ENCODE measurements around the gene KCNG4.

Gene KCNG4

DNA sequence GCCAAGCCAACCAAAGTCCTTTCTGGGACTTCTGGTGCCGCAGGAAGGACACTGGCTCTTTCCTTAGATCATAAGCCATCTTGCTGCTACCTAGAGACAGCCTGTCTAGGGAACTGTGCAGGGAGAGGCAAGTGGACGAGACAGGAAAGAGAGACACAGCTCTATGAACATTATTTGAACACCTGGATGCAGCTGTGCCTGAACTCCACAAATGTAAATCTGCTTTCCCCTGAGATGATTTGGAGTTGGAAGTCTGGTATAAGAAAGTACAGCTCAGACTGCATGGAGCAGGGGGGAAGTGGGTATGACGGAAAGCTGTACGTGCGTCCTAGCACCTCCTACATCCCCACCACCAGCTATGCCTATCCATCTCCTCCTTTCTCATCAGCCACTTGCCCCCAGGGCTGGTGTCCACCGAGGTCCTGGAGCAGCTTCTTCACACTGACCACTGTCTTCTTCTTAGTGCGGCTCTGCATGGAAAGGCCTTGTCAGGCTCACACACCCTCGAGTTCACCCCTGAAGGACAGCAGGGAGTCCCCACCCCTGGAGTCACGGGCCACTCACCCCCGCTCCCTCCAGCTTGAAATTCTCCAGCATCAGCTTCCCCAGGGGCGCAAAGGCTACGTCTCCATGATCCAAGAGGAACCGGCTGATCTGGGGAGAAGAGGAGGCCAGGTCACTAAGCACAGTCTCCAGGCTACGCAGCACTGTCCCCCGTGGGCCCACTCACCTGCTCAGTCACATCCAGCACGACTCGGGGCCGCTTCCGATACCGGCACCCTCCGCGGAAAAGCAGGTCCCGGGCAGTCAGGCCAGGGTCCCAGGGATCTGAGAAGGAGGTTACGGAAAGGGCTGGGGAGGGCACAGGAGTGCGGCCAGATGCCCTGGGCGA lies 56.9 kb downstream of the KCNG4 start:
- no peak for DNase-seq (ENCODE audit: low spot score)

DNA sequence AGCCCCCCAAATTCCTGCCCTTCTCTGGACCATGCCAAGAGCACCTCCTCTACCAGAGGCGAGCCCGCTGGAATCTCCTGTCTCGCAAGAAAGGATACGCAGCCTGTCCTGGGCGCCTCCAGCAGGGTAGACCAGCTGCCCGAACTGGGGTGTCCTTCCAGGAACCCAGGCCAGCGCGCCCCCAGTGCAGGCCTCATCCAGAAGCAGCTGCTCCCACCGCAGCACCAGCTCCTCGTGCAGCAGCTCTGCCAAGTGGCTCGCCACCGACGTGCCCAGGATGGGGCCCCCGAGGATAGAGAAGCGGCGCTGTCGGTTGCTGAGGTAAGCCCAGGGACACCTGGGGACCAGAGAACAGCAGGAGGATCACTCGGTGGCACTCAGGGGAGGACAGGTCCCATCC lies 57.7 kb downstream of the KCNG4 start:
- no peak for DNase-seq (ENCODE audit: low spot score)

GRCh38 chr16:84181144-84181915 lies 58.5 kb downstream of the KCNG4 start:
- DNase-seq (ENCODE audit: low spot score) = no peak

DNA sequence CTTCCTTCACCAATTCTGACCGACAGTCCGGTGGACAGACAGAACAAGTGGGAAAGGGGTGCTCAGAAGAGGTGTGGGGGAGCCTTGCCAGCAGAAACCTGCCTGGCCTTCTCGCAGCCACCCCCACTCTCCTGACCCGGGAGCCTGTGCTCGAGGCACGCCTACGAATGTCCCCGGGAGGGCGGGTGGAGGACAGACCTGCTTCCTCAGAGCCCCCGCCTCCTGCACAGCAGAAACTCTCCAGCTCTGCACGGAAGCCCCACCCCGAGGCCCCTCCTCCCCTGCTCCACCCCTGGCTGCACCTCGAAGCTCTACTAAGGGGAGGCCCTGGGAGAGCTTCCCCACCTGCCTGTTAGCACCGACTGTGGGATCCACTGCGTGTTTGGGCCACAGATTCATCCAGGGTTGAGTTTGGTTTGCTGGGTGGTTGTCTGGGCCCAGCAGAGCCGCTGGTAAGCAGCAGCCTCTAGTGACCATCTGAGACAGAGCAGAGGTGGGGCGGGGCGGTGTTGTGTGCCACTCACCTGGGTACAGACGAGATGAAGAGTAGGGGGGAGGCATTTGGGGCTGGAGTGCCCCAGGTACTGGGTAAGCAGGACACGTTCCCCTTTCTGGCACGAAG lies 59.2 kb downstream of the KCNG4 start:
- no peak for DNase-seq (ENCODE audit: low spot score)

GRCh38 chr16:84179612-84180320 lies 60.0 kb downstream of the KCNG4 start:
- no peak for DNase-seq (ENCODE audit: low spot score)

DNA sequence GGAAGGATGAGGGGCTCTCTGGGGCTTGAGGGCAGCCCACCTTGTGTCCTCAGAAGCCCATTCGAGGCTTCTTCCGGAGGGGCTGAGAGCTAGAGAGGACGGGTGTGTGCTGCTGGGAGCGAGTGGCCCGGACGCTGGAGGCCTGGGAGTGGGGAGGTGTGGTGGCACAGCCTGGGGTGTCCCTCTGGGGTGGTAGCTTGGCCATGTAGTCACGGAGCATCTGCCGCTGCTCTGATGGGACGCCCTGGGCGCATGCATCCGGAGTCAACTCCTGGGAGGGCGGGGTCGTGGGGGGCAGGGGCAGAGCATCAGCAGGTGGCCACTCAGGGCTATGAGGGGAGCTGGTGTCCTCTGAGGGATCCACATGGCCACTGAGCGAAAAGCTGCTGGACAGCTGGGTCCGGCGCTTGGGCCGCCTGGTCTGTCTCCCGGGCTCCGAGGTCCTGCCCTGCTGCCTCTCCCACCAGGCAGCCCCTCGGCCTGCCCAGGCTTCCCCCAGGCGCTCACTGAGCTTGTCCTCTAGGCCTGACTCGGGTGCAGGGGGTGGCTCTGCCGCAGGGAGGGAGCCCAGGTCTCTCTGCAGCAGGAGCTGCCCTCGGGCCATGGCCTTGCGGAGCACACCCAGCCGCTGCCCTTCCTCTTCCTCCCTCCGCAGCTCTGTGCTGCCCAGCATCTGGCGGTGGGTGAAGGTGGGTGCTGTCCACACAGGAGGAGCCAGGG lies 60.8 kb downstream of the KCNG4 start:
- no peak for DNase-seq (ENCODE audit: low spot score)

DNA sequence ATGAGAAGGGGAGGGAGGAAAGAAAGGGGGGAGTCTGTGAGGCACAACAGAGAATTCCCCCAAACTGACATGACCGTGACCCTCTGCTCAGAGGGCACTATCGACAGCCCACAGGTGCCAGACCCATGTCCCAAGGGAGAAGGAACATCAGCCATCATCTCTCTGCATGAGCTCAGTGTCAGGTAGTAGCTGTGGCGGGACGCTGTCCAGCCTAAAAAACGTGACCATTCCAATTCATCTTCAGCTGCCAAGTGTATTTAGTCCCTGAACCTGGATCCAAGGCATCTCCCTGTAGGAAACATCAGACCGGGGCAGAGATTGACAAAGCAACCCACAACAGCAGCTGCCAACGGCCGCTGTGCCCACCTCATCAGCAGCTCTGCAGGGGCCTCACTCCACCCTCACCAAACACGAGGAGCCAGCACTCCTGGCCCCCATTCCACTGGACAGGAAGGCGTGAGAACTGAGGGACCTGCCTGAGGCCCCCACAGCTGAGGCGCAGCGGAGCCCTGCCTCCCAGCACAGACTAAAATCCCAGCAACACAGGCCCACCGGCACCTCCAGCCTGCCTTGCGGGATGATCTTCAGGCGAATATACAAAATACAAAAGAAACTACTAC lies 61.6 kb downstream of the KCNG4 start:
- no peak for DNase-seq (ENCODE audit: low spot score)

- DNase-seq (ENCODE audit: low spot score) = no peak
Measured at GRCh38 chr16:84177741-84178073, 62.1 kb downstream of the KCNG4 start.

- no peak for DNase-seq (ENCODE audit: low spot score)
Measured at GRCh38 chr16:84176192-84177053, 63.4 kb downstream of the KCNG4 start.

GRCh38 chr16:84175350-84176081 lies 64.3 kb downstream of the KCNG4 start:
- DNase-seq (ENCODE audit: low spot score) = no peak

- DNase-seq (ENCODE audit: low spot score) = no peak
Measured at GRCh38 chr16:84174396-84174795, 65.4 kb downstream of the KCNG4 start.

GRCh38 chr16:84169765-84170310 lies 70.0 kb downstream of the KCNG4 start:
- DNase-seq (ENCODE audit: low spot score) = no peak
